Panc1 (cell line): Measurements from ENCODE around the gene DDX41. TPM values are rescaled to one million over a fixed set of nuclear protein-coding genes. Genes with fewer than 3 reads are reported as not detected.
A peak's percentile ranks its signal among the peaks of the same experiment; 100 is the strongest.

Source experiments
- ATAC-seq: fragments of 200-7000 bp; cut with Tn5 transposase; 2 replicates; pipeline ENCODE4 v1.9.1; 2020; ENCODE audit warnings: mild to moderate bottlenecking, moderate library complexity
- BruUV-seq: library from RNA; stranded (reverse); fragments of 400-500 nt; replicated peaks from 2 replicates; lab custom pipeline; 2021; lab: Mats Ljungman, UMichigan
- CTCF ChIA-PET: fragments of 300-600 bp; sonication (Branson Sonifier 250); formaldehyde crosslinking; loops from one replicate; lab custom pipeline; 2022; ENCODE audit warnings: antibody characterized with exemption; lab: Charles Lee
- POLR2A ChIA-PET: fragments of 300-600 bp; sonication (Branson Sonifier 250); formaldehyde crosslinking; loops from one replicate; lab custom pipeline; 2022; ENCODE audit warnings: antibody characterized with exemption; lab: Charles Lee
- DNase-seq: peaks from one replicate; pipeline ENCODE4 v3.0.0-alpha.2; 2010; ENCODE audit warnings: low read depth, low spot score
- H3K27ac ChIP-seq: 2 replicates; pipeline ENCODE4 v1.5.1; 2011; ENCODE audit warnings: mild to moderate bottlenecking, low read length, inconsistent platforms
- H3K27me3 ChIP-seq: fragments of 200-500 bp; sonication (Bioruptor generic); 2 replicates; pipeline ENCODE4 v1.6.0; 2014; ENCODE audit warnings: low read length, inconsistent platforms; ENCODE audit not compliant: control insufficient read depth, insufficient read depth
- H3K36me3 ChIP-seq: fragments of 200-500 bp; sonication (Bioruptor generic); 2 replicates; pipeline ENCODE4 v1.5.1; 2014; ENCODE audit warnings: inconsistent platforms, mild to moderate bottlenecking, low read length, moderate library complexity; ENCODE audit not compliant: control insufficient read depth, insufficient read depth
- H3K4me1 ChIP-seq: 2 replicates; pipeline ENCODE4 v1.5.1; 2011; ENCODE audit warnings: inconsistent platforms, mild to moderate bottlenecking, low read length, moderate library complexity; ENCODE audit not compliant: control insufficient read depth, insufficient read depth
- H3K4me3 ChIP-seq, 2 experiments: 2 replicates each; pipeline ENCODE4 v1.5.1; 2011 to 2012; ENCODE audit warnings: low read depth in 2 of 2, low read length in 2 of 2, mild to moderate bottlenecking in 2 of 2, inconsistent platforms in 1 of 2, moderate library complexity in 1 of 2
- H3K9me3 ChIP-seq: fragments of 200-500 bp; sonication (Bioruptor generic); 2 replicates; pipeline ENCODE4 v1.5.1; 2014; ENCODE audit warnings: low read depth, mild to moderate bottlenecking, inconsistent platforms, low read length, moderate library complexity; ENCODE audit not compliant: control insufficient read depth, insufficient read depth
- POLR2AphosphoS5 ChIP-seq: IDR thresholded peaks from 2 replicates; pipeline ENCODE4 v1.6.1; 2012; ENCODE audit warnings: mild to moderate bottlenecking, low read depth, low read length, moderate library complexity
- SIN3A ChIP-seq: IDR thresholded peaks from 2 replicates; pipeline ENCODE4 v1.6.1; 2012; ENCODE audit warnings: low read depth, mild to moderate bottlenecking, low read length, moderate library complexity, borderline replicate concordance; ENCODE audit not compliant: insufficient read depth
- TCF7L2 ChIP-seq: IDR thresholded peaks from 2 replicates; pipeline ENCODE4 v1.6.1; 2011; ENCODE audit warnings: mild to moderate bottlenecking, low read depth, low read length, inconsistent platforms
- in situ Hi-C: cut with HindIII; loops from 2 replicates; pipeline ENCODE4 v1.10.0; 2016; ENCODE audit warnings: low sequenced_read_pairs, low pct_unique_long_range_greater_than_20kb
- intact Hi-C: fragments of 100-400 bp; cut with micrococcal nuclease; formaldehyde crosslinking; loops from one replicate; pipeline ENCODE4 v1.10.0; 2022; ENCODE audit not compliant: unreplicated experiment
- total RNA-seq: library from RNA; stranded (reverse); gene quantifications from one replicate; pipeline ENCODE4 v1.2.1, GENCODE V29; 2021; ENCODE audit not compliant: unreplicated experiment
- TF ChIP-seq, protein P1 (sequence below), 2 experiments: IDR thresholded peaks; 2 replicates each; pipeline ENCODE4 v1.6.1; 2011 to 2012; ENCODE audit warnings: low read depth in 2 of 2, control low read depth in 1 of 2, low read length in 1 of 2, mild to moderate bottlenecking in 1 of 2, moderate library complexity in 1 of 2; ENCODE audit not compliant: insufficient read depth in 1 of 2
- TF ChIP-seq, protein P2 (sequence below): fragments of 450-650 bp; IDR thresholded peaks from 2 replicates; pipeline ENCODE4 v1.5.1; 2017; ENCODE audit warnings: mild to moderate bottlenecking

Gene DDX41
- total RNA-seq, 1 experiment from 2014 or later, result 111 TPM

DNA sequence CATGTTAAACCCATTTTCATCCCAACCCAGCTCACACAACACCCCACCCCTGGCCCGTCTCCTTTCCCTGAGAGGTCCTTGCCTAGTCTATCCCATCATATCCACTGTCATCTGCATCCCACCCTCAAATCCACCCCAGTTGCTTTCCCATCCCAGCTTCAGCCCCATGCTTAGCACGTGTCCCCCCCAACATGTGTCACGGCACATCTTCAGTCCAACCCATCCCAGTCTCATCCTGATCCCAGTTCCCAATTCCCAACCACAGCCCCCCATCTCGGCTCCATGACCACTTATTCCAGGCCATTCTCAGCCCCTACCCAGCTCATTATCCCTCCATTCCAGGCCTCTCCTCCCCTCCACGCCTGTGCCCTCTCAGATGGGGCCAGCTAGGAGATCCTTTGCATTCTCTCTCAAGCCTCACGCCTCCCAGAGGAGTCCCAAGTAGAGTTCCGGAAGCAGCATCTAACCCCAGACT is 42.7 kb downstream of the DDX41 start:
- Histone ChIP-seq H3K36me3 (no peaks in the 10 kb centered on the region; the same call in 1 of the 2 replicates), H3K4me3 (peak overlapping the region in 1 of 2 experiments; percentile 5; a peak in 1 of 4 replicates), H3K27ac (peak overlapping the region; percentile 85; the same call in 1 of the 2 replicates), H3K27me3 (no peaks in the 10 kb centered on the region), H3K4me1 (peaks cover 34% of the 10 kb centered on the region), H3K9me3 (no peaks in the 10 kb centered on the region)
- intact Hi-C loops (no loop called here), in situ Hi-C loops (no loop called here)
- DNase-seq (no peak), ATAC-seq (no peak)
- POLR2A ChIA-PET, result no interaction called here
- TF ChIP-seq TCF7L2 (no peak), POLR2AphosphoS5 (no peak), SIN3A (no peak)
- TF ChIP-seq, protein P1, sequence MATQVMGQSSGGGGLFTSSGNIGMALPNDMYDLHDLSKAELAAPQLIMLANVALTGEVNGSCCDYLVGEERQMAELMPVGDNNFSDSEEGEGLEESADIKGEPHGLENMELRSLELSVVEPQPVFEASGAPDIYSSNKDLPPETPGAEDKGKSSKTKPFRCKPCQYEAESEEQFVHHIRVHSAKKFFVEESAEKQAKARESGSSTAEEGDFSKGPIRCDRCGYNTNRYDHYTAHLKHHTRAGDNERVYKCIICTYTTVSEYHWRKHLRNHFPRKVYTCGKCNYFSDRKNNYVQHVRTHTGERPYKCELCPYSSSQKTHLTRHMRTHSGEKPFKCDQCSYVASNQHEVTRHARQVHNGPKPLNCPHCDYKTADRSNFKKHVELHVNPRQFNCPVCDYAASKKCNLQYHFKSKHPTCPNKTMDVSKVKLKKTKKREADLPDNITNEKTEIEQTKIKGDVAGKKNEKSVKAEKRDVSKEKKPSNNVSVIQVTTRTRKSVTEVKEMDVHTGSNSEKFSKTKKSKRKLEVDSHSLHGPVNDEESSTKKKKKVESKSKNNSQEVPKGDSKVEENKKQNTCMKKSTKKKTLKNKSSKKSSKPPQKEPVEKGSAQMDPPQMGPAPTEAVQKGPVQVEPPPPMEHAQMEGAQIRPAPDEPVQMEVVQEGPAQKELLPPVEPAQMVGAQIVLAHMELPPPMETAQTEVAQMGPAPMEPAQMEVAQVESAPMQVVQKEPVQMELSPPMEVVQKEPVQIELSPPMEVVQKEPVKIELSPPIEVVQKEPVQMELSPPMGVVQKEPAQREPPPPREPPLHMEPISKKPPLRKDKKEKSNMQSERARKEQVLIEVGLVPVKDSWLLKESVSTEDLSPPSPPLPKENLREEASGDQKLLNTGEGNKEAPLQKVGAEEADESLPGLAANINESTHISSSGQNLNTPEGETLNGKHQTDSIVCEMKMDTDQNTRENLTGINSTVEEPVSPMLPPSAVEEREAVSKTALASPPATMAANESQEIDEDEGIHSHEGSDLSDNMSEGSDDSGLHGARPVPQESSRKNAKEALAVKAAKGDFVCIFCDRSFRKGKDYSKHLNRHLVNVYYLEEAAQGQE (IDR thresholded peaks at IDR 0.05; ENCODE audit: insufficient read depth in 1 of 2, low read depth in 2 of 2, low read length in 1 of 2), result no peak
- TF ChIP-seq, protein P2, sequence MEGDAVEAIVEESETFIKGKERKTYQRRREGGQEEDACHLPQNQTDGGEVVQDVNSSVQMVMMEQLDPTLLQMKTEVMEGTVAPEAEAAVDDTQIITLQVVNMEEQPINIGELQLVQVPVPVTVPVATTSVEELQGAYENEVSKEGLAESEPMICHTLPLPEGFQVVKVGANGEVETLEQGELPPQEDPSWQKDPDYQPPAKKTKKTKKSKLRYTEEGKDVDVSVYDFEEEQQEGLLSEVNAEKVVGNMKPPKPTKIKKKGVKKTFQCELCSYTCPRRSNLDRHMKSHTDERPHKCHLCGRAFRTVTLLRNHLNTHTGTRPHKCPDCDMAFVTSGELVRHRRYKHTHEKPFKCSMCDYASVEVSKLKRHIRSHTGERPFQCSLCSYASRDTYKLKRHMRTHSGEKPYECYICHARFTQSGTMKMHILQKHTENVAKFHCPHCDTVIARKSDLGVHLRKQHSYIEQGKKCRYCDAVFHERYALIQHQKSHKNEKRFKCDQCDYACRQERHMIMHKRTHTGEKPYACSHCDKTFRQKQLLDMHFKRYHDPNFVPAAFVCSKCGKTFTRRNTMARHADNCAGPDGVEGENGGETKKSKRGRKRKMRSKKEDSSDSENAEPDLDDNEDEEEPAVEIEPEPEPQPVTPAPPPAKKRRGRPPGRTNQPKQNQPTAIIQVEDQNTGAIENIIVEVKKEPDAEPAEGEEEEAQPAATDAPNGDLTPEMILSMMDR, result no peak
- no TSS peak for BruUV-seq
- CTCF ChIA-PET, result no interaction called here

- ATAC-seq, result peak; percentile 77
- Histone ChIP-seq H3K27me3 (no peaks in the 10 kb centered on the region), H3K4me3 (peak within 1 kb of the TSS; percentile 75 to 78), H3K4me1 (peaks cover 34% of the 10 kb centered on the region), H3K27ac (peak within 1 kb of the TSS; percentile 85), H3K9me3 (no peaks in the 10 kb centered on the region), H3K36me3 (no peaks in the 10 kb centered on the region; the same call in 1 of the 2 replicates)
- ChIA-PET CTCF (no interaction called here), POLR2A (interaction anchor here (0.8 kb wide), 1 partner anchor 71 kb away, joined by 3 read pairs; no protein-coding TSS in a partner anchor)
- no TSS peak for BruUV-seq
- TF ChIP-seq POLR2AphosphoS5 (peak; percentile 34; the same call in 1 of the 2 replicates), TCF7L2 (no peak)
- in situ Hi-C loops (no loop called here), intact Hi-C loops (no loop called here)
- DNase-seq, result no peak
These were observed 43.2 kb downstream of the DDX41 start, which contains the start of gene DBN1 for GRCh38 chr5:177473443-177474001. TSS of gene DBN1 (minus strand) at chr5:177473634. CDS start at chr5:177473521, 113 bp downstream.
